ENCODE data around the gene IL20RA. TPM values are rescaled to one million over a fixed set of nuclear protein-coding genes. Genes with fewer than 3 reads are reported as not detected.

Gene IL20RA
- total and polyA plus RNA-seq, 2 donors from 2014 or later, result 0.16 to 0.34 TPM

- no peak overlapping the region for H3K27ac ChIP-seq (ENCODE audit: low read depth in 2 of 2, low read length in 2 of 2)
- H3K27me3 ChIP-seq (ENCODE audit: control insufficient read depth, insufficient read depth, low read length), result no peaks in the 10 kb centered on the region
- DNase-seq (no peak), FAIRE-seq (no peak)
- H3K9ac ChIP-seq (ENCODE audit: low read length in 3 of 3), result no peak overlapping the region
- H3K4me1 ChIP-seq (ENCODE audit: control insufficient read depth in 2 of 3, insufficient read depth in 2 of 3, low read depth in 1 of 3, low read length in 3 of 3), result no peaks in the 10 kb centered on the region
- no peak overlapping the region for H3K4me3 ChIP-seq (ENCODE audit: low read length in 3 of 3)
- intact Hi-C loops (cut with DNase I), result no loop called here
- TF ChIP-seq CTCF (IDR thresholded peaks at IDR 0.05; ENCODE audit: borderline replicate concordance, extremely low read depth, insufficient read depth), result no peak
- no peaks in the 10 kb centered on the region for H3K9me3 ChIP-seq (ENCODE audit: control insufficient read depth in 2 of 3, insufficient read depth in 1 of 3, low read length in 3 of 3)
- no peaks in the 10 kb centered on the region for H3K36me3 ChIP-seq (ENCODE audit: control insufficient read depth in 2 of 3, insufficient read depth in 3 of 3, low read length in 3 of 3)
These were observed 44.5 kb upstream of the IL20RA start for GRCh38 chr6:137089305-137089704.

- Histone ChIP-seq H3K36me3 (ENCODE audit: control insufficient read depth in 2 of 3, insufficient read depth in 3 of 3, low read length in 3 of 3) (no peaks in the 10 kb centered on the region), H3K27ac (ENCODE audit: low read depth in 2 of 2, low read length in 2 of 2) (no peak overlapping the region), H3K4me1 (ENCODE audit: control insufficient read depth in 2 of 3, insufficient read depth in 2 of 3, low read depth in 1 of 3, low read length in 3 of 3) (no peaks in the 10 kb centered on the region), H3K27me3 (ENCODE audit: control insufficient read depth, insufficient read depth, low read length) (no peaks in the 10 kb centered on the region), H3K9me3 (ENCODE audit: control insufficient read depth in 2 of 3, insufficient read depth in 1 of 3, low read length in 3 of 3) (no peaks in the 10 kb centered on the region), H3K4me3 (ENCODE audit: low read length in 3 of 3) (no peak overlapping the region), H3K9ac (ENCODE audit: low read length in 3 of 3) (no peak overlapping the region)
- no peak for TF ChIP-seq CTCF (IDR thresholded peaks at IDR 0.05; ENCODE audit: borderline replicate concordance, extremely low read depth, insufficient read depth)
- FAIRE-seq (no peak), DNase-seq (no peak)
- intact Hi-C loops (cut with DNase I), result no loop called here
These were observed 43.1 kb upstream of the IL20RA start for GRCh38 chr6:137087902-137088301.

- no peaks in the 10 kb centered on the region for H3K4me1 ChIP-seq (ENCODE audit: control insufficient read depth in 2 of 3, insufficient read depth in 2 of 3, low read depth in 1 of 3, low read length in 3 of 3)
- intact Hi-C loops (cut with DNase I), result no loop called here
- H3K4me3 ChIP-seq (ENCODE audit: low read length in 3 of 3), result no peak overlapping the region
- DNase-seq, result no peak
- H3K27ac ChIP-seq (ENCODE audit: low read depth in 2 of 2, low read length in 2 of 2), result no peak overlapping the region
- no peak for FAIRE-seq
- no peak overlapping the region for H3K9ac ChIP-seq (ENCODE audit: low read length in 3 of 3)
- no peak for TF ChIP-seq CTCF (IDR thresholded peaks at IDR 0.05; ENCODE audit: borderline replicate concordance, extremely low read depth, insufficient read depth)
- no peaks in the 10 kb centered on the region for H3K36me3 ChIP-seq (ENCODE audit: control insufficient read depth in 2 of 3, insufficient read depth in 3 of 3, low read length in 3 of 3)
- H3K9me3 ChIP-seq (ENCODE audit: control insufficient read depth in 2 of 3, insufficient read depth in 1 of 3, low read length in 3 of 3), result no peaks in the 10 kb centered on the region
- H3K27me3 ChIP-seq (ENCODE audit: control insufficient read depth, insufficient read depth, low read length), result no peaks in the 10 kb centered on the region
These were observed 41.3 kb upstream of the IL20RA start for GRCh38 chr6:137086031-137086430.

All from kidney (tissue), 14 donors.